ENCODE measurements around the gene CHTF8.

- no peak for TF ChIP-seq CTCF (IDR thresholded peaks at IDR 0.05)
- no peak for TF ChIP-seq POLR2A (IDR thresholded peaks at IDR 0.05; ENCODE audit: low read depth)
- TF ChIP-seq POLR2AphosphoS5 (IDR thresholded peaks at IDR 0.05): no peak
Observed at GRCh38 chr16:69116256-69116875, 16.0 kb downstream of the CHTF8 start.
